Heart right ventricle (tissue), 16 donors: ENCODE results near the gene IGF1R. TPM values are rescaled to one million over a fixed set of nuclear protein-coding genes. Genes with fewer than 3 reads are reported as not detected.
A peak's percentile ranks its signal among the peaks of the same experiment; 100 is the strongest.

Experiments used
- ATAC-seq, 8 donors: fragments of 200-7000 bp; cut with Tn5 transposase; one replicate each; pipeline ENCODE4 v1.9.1; 2020; ENCODE audit warnings: mild to moderate bottlenecking in 8 of 8, moderate library complexity in 8 of 8, moderate number of reproducible peaks in 1 of 8
- DNase-seq, 2 donors: peaks; one replicate each; pipeline ENCODE4 v3.0.0-alpha.2; 2020
- H3K27ac ChIP-seq, 10 donors: fragments of 200-600 bp; sonication (generic) in 2 of 10; one replicate each; pipeline versions ENCODE4 v1.5.0 to v1.8.0; 2020 to 2022; ENCODE audit warnings: mild to moderate bottlenecking in 3 of 10
- H3K27me3 ChIP-seq, 7 donors: fragments of 200-600 bp; one replicate each; pipeline ENCODE4 v1.8.0; 2021 to 2022; ENCODE audit warnings: mild to moderate bottlenecking in 2 of 7
- H3K36me3 ChIP-seq, 9 donors: fragments of 200-600 bp; sonication (generic) in 1 of 9; one replicate each; pipeline versions ENCODE4 v1.5.0 to v1.8.0; 2020 to 2022; ENCODE audit warnings: mild to moderate bottlenecking in 2 of 9
- H3K4me1 ChIP-seq, 9 donors: fragments of 200-600 bp; sonication (generic) in 1 of 9; one replicate each; pipeline versions ENCODE4 v1.5.0 to v1.8.0; 2020 to 2022; ENCODE audit warnings: mild to moderate bottlenecking in 4 of 9
- H3K4me3 ChIP-seq, 10 donors: fragments of 200-600 bp; sonication (generic) in 2 of 10; one replicate each; pipeline versions ENCODE4 v1.5.0 to v1.8.0; 2020 to 2022; ENCODE audit warnings: mild to moderate bottlenecking in 7 of 10, moderate library complexity in 2 of 10
- H3K9me3 ChIP-seq, 11 donors: fragments of 200-600 bp in 10 of 11; sonication (generic) in 2 of 11; one replicate each; pipeline versions ENCODE4 v1.5.0 to v1.8.0; 2013 to 2022; ENCODE audit warnings: mild to moderate bottlenecking in 2 of 11, control low read depth in 1 of 11, moderate library complexity in 1 of 11
- WGBS, 2 donors: extraction: QIAGEN DNeasy Blood & Tissue Kit; methylation state at CpG; one replicate each; pipeline ENCODE4 v1.1.7; 2013; ENCODE audit warnings: inconsistent platforms in 1 of 2; 5-methylcytosine and 5-hydroxymethylcytosine counted together
- intact Hi-C, 10 donors: fragments of 100-400 bp; cut with DNase I; formaldehyde crosslinking; loops; one replicate each; pipeline versions ENCODE4 v1.11.1 to v1.14.2; 2022
- polyA plus RNA-seq, 2 donors: library from polyadenylated mRNA; stranded (reverse); fragments of 200-250 nt; gene quantifications; one replicate each; pipeline ENCODE4 v1.2.3, GENCODE V29; 2013
- total RNA-seq, 10 donors: library from RNA; stranded (reverse); fragmentation: NEBNext Ultra II Directional in 3 of 10; extraction: Animal tissue kit (Norgen Biotek cat#: 25700) in 3 of 10; gene quantifications; one replicate each; pipeline versions ENCODE4 v1.2.1 to v1.2.4, GENCODE V29; 2021 to 2023
- TF ChIP-seq, protein P1 (sequence below), 9 donors: fragments of 200-600 bp; sonication (generic) in 2 of 9; IDR thresholded peaks; one replicate each; pipeline versions ENCODE4 v1.5.0 to v1.8.0; 2021 to 2022; ENCODE audit warnings: antibody characterized with exemption in 9 of 9, mild to moderate bottlenecking in 5 of 9, moderate library complexity in 1 of 9
- donor health status: Arrhythmogenic right ventricular cardiomyopathy.
- donor health status: ischemic (EF 13 %, LVEDD 7.1; RV severe dilation, severe dysfunction).
- donor health status: healthy with polysubstance abuse.
- donor health status: DM: no; HTN: yes; CAD: no.
- donor health status: DM: no; HTN: no; CAD: no.
- donor health status: ischemic (EF 25% LVEDD 6.9; RV normal size, moderate dysfunction).
- donor health status: ischemic (EF 25% LVEDD 5.7; RV mildly dilated, moderate dysfunction).
- donor health status: healthy.
- donor health status: DM: yes; HTN: yes; CAD: no.
- donor health status: Ischemic cardiomyopathy.
- donor health status: ischemic (EF 35%, LVEDD 5.7; RV mildly dilated, moderate dysfunction).
- donor health status: nonischemic (EF 11% LVEDD 7.7; RV severe dilation, severe dysfunction).
- donor health status: DM: yes; HTN: yes; CAD: no.
- donor health status: PGD.
- donor health status: ischemic (EF 29% LVEDD 5.4; RV normal size, mild dysfunction).
- donor health status: nonischemic (EF 23%, LVEDD 6.1; RV moderate dilation, normal function).

IGF1R gene
- total and polyA plus RNA-seq, 12 donors, result 3.4 to 88.2 (median 45.9) TPM

DNA sequence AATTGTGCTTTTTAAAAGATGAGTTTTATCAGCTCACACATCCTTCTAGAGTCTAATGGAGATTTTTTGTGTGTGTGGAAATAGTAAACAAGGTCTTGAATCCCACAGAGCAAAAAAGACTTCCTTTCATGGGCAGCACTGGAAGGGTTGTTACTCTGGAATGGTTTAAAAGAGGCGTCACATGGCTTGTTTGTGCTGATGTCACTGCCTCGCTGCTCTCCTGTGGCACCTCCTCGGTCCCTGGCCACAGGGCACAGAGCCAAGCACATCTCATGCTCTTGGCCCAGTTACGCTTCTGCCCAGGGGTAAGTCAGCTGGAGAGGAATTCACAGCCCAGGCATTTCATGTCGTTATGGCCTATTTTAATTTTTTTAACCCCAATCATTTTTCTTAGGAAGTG is 306.1 kb downstream of the IGF1R start:
- Histone ChIP-seq H3K27ac (peak overlapping the region; percentile 22 to 84 (median 74)), H3K9me3 (no peaks in the 10 kb centered on the region), H3K36me3 (peaks cover 0 to 73% (median 27%) of the 10 kb centered on the region in 9 donors), H3K4me3 (no peak overlapping the region), H3K27me3 (no peaks in the 10 kb centered on the region), H3K4me1 (peaks cover 16 to 60% (median 33%) of the 10 kb centered on the region in 9 donors)
- intact Hi-C loops, result loop anchor here in 3 of 10 donors (5.0 to 10.0 kb wide), 2 partner anchors 100 to 103 kb away; no protein-coding TSS in a partner anchor
- TF ChIP-seq, protein P1, sequence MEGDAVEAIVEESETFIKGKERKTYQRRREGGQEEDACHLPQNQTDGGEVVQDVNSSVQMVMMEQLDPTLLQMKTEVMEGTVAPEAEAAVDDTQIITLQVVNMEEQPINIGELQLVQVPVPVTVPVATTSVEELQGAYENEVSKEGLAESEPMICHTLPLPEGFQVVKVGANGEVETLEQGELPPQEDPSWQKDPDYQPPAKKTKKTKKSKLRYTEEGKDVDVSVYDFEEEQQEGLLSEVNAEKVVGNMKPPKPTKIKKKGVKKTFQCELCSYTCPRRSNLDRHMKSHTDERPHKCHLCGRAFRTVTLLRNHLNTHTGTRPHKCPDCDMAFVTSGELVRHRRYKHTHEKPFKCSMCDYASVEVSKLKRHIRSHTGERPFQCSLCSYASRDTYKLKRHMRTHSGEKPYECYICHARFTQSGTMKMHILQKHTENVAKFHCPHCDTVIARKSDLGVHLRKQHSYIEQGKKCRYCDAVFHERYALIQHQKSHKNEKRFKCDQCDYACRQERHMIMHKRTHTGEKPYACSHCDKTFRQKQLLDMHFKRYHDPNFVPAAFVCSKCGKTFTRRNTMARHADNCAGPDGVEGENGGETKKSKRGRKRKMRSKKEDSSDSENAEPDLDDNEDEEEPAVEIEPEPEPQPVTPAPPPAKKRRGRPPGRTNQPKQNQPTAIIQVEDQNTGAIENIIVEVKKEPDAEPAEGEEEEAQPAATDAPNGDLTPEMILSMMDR (IDR thresholded peaks at IDR 0.05), result no peak
- DNase-seq (peak; percentile 69 to 85), ATAC-seq (peak; percentile 72 to 92 (median 82))
- 23 to 37% methylated on average over 5 of the region's 5 CpGs for WGBS, 2 donors

- Histone ChIP-seq H3K4me3 (no peak overlapping the region), H3K27me3 (no peaks in the 10 kb centered on the region), H3K4me1 (peaks cover 16 to 60% (median 33%) of the 10 kb centered on the region in 9 donors), H3K27ac (peak overlapping the region in 9 of 10 donors; percentile 54 to 84 (median 78)), H3K36me3 (peaks cover 0 to 73% (median 26%) of the 10 kb centered on the region in 9 donors), H3K9me3 (no peaks in the 10 kb centered on the region)
- ATAC-seq (peak in 7 of 8 donors; percentile 17 to 67 (median 48)), DNase-seq (peak; percentile 52 to 60)
- WGBS, 2 donors, result 64 to 69% methylated on average over 8 of the region's 8 CpGs
- intact Hi-C loops, result loop anchor here in 1 of 10 donors (10.0 kb wide), 1 partner anchor 99 kb away; no protein-coding TSS in a partner anchor
- TF ChIP-seq, protein P1 (IDR thresholded peaks at IDR 0.05), result no peak
These were observed 307.0 kb downstream of the IGF1R start for GRCh38 chr15:98955331-98955730.

- WGBS, 2 donors, result 79 to 86% methylated on average over 25 of the region's 25 CpGs
- TF ChIP-seq, protein P1 (IDR thresholded peaks at IDR 0.05), result no peak
- H3K4me3 ChIP-seq, result no peak overlapping the region
- H3K4me1 ChIP-seq, result peaks cover 16 to 56% (median 33%) of the 10 kb centered on the region in 9 donors
- ATAC-seq (peak in 1 of 8 donors; percentile 6), DNase-seq (no peak)
- H3K36me3 ChIP-seq, result peaks cover 0 to 73% (median 30%) of the 10 kb centered on the region in 9 donors
- no peaks in the 10 kb centered on the region for H3K9me3 ChIP-seq
- intact Hi-C loops, result loop anchor here in 1 of 10 donors (10.0 kb wide), 1 partner anchor 99 kb away; no protein-coding TSS in a partner anchor
- H3K27me3 ChIP-seq, result no peaks in the 10 kb centered on the region
- peak overlapping the region in 6 of 10 donors; percentile 25 to 84 (median 81) for H3K27ac ChIP-seq
These were observed 307.8 kb downstream of the IGF1R start for GRCh38 chr15:98955961-98956723.

DNA sequence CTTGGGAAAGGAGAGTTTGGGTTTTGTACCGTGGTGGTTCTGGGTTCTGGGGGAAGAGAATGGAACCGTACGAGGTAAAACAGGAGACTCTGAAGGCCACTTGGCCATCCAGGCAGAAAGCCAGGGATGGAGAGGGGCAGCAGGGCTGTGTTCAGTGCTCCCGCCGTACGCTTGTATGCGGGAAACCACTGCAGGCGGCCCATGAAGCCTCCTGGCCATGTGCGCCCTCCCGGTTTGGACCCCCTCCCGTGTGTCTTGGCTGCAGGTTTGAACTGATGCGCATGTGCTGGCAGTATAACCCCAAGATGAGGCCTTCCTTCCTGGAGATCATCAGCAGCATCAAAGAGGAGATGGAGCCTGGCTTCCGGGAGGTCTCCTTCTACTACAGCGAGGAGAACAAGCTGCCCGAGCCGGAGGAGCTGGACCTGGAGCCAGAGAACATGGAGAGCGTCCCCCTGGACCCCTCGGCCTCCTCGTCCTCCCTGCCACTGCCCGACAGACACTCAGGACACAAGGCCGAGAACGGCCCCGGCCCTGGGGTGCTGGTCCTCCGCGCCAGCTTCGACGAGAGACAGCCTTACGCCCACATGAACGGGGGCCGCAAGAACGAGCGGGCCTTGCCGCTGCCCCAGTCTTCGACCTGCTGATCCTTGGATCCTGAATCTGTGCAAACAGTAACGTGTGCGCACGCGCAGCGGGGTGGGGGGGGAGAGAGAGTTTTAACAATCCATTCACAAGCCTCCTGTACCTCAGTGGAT is 308.6 kb downstream of the IGF1R start:
- H3K27ac ChIP-seq, result peak overlapping the region in 1 of 10 donors; percentile 8
- DNase-seq (no peak), ATAC-seq (no peak)
- peaks cover 0 to 8% (median 3%) of the 10 kb centered on the region in 11 donors for H3K9me3 ChIP-seq
- H3K4me1 ChIP-seq, result peaks cover 12 to 47% (median 30%) of the 10 kb centered on the region in 9 donors
- peaks cover 0 to 73% (median 38%) of the 10 kb centered on the region in 9 donors for H3K36me3 ChIP-seq
- TF ChIP-seq, protein P1 (IDR thresholded peaks at IDR 0.05), result no peak
- H3K4me3 ChIP-seq, result no peak overlapping the region
- no peaks in the 10 kb centered on the region for H3K27me3 ChIP-seq
- intact Hi-C loops, result loop anchor here in 1 of 10 donors (10.0 kb wide), 1 partner anchor 98 kb away; no protein-coding TSS in a partner anchor
- 90 to 94% methylated on average over 39 of the region's 39 CpGs for WGBS, 2 donors
